NCI-H187 treated with DMSO at 0.1 percent for 48 hours (cell line): ENCODE data around the gene PLSCR4.

Experiments used
- DNase-seq: peaks from one replicate; lab custom pipeline; 2025; lab: John Stamatoyannopoulos, UW

PLSCR4 gene

GRCh38 chr3:146160964-146161662 lies 89.8 kb downstream of the PLSCR4 start, which contains the start of gene PLOD2:
PLOD2 (minus strand) TSS chr3:146161184; CDS start chr3:146160989, 195 bp downstream.
- no peak for DNase-seq

DNA sequence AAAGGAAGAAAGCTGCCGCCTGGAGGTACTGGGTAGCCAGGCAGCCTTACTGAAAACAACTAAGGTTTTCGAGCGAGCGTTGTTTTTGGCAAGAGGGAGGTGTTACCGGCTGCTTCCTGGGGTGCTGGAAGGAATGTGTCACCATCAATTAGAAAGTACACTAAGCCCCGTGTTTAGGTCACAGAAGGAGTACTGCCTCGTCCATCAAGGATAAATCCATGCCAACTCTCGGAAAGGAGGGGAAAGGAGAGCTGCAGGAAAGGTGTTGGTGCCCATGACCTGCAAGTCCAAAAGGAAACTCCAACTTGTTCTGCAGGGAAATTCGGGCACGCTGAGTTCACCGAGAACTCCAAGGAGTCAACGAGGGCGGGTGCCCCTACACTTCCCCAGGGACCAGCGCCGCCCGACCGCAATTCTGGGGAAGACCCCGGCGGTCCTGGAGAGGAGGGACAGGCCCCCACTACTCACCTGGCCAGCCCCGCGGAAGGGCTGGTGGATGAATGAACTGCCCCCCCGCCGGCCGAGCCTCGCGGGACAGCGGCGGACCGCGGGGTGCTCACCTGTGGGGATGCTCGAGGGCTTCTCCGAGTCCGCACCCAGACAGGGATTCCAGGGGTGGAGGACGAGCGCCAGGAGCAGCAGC lies 90.5 kb downstream of the PLSCR4 start:
- DNase-seq: no peak

DNA sequence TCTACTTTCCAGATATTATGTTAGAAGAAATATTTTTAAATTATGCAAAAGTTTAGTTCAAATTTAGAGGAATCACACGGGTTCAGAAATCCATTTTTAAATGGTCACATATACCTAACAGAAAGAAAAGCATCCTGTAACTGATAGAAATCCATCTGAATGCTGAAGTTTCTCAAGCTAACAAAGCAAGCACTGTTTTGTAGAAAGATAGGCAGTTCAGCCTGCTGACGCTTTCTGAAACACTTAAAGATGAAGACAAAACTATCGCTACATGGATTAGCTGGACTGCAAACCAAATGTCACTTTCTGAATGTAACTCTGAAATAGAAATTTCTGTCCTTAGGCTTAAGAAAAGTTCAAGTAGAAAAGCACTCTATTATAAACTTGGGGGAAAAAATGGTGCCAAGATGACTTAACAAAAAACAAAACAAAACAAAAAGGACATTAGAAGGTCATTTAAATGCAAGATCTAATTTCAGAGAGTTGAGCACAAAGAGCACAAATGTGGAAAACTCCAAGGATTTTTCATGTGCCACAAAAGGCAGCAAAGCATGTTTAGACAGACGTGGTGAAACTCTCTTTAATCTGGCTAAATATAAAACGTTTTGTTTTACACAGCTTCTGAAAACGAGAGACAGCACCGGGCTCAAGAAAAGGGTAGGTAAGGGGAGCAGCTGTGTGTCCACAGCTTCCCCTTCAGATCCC lies 91.1 kb downstream of the PLSCR4 start:
- no peak for DNase-seq

DNA sequence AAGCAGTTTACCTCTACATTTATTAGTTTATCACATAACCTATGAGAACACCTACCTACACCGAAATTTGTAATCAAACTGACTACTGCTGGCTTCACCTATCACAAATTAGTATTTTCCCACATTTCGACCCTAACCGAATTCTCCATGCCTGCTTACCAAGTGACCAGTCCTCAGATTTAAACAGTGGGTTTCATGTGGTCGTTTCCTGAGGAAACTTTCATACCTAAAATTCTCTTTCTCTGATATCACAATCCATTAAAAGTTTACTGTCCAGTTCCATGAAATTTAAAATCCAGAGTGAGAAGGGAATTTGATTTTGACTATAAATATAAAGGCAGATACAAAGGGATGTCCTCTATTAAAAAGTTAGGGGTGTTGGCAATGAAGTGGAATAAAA lies 91.9 kb downstream of the PLSCR4 start:
- DNase-seq: no peak

DNA sequence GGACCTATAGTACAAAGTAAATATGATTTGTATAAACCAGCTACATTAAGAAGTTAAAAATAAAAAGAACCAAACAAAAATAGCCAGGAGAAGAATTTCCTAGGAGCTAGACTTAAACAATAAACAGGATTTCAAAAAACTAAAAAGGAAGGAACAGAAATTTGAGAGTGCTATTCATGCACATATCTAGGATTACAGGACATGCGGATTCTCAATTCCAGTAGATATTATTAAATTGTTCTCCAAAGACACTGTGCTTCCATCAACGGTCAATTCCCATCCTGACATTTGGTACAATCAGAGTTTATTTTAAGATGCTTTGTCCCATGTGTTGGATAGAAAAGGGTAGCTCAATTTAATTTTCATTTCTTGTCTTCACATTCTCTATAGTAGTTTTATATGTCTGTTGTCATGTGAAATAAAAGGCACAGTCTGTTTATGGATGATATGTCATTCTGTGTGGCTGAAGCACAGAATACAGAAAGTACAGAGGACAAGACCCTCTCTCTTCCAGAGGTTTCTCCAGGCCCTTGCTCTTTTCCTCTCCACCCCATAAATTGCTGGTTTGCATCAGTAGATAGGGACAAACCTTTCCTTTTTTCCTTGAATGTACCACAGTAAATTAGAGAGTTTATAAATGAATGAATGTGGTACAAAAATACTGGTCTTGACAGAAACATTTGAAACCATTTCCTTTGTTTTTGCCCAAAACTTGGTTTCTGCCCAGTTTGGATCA lies 93.4 kb downstream of the PLSCR4 start:
- no peak for DNase-seq

DNA sequence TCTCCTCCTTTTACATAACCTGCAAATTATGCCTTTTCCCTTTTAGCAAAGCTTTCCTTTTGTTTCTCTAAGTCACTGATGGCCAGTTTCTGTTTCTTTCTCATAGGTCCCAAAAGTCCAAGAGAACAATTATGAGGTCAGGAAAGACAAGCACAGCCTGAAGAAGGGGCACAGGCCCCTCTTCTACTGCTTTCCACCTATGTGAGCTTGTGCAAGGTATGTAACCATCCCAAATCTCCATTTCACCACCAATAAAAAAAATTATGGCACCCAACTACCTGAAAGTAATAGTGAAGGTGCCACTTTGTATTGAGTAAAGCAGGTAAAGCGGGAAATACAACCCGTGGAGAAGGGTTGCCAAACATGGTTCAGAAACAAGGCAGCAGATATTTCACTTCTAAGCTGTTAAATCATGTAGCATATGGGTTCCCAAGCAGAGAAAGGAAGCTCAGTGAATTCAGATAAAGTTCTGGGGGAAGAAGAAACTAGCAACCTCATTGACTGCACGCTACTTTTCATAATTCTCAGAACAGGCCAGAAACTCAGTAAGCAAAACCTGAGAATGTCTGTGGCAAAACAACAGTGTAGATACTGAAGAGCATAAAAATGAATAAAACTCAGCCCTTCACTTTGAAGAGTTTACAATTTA lies 94.1 kb downstream of the PLSCR4 start:
- no peak for DNase-seq

DNA sequence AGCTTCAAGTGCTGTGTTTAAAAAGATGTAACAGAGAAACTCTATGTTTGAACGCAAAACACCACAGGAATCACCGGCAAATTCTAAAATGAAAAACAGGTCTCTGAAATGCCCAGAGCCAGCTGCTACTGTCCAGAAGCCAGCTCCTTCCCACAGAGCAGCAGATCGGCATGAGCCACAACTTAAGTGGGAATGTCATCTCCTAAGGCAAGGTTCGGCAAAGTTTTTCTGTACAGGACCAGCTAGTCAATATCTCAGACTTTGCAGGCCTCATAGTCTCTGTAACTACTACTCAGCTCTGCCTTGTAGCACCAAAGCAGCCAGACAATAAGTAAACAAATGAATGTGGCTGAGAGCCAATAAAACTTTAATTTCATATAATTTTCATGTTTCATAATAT lies 94.8 kb downstream of the PLSCR4 start:
- DNase-seq: no peak

- DNase-seq: no peak
These were observed 95.9 kb downstream of the PLSCR4 start for GRCh38 chr3:146154995-146155394.

GRCh38 chr3:146154316-146154715 lies 96.6 kb downstream of the PLSCR4 start:
- no peak for DNase-seq

DNA sequence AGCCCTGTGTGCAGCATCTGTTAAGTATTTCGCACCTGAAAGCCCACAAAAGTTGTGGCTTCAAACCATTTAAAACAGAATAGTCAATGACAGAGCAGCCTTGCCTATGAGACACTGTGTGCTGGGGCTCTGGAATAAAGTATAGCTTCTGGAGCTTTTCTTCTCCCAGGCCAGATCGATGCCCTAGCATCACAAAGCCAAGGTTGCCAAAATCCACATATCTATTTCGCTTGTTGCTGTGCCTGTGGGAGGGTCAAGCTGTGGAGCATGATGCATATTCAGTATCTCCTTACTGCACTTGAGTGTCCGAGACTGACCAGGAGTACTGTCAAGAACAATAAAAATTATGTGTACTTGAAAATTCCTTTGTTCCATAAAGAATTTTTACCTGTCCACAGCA lies 97.5 kb downstream of the PLSCR4 start:
- no peak for DNase-seq

DNA sequence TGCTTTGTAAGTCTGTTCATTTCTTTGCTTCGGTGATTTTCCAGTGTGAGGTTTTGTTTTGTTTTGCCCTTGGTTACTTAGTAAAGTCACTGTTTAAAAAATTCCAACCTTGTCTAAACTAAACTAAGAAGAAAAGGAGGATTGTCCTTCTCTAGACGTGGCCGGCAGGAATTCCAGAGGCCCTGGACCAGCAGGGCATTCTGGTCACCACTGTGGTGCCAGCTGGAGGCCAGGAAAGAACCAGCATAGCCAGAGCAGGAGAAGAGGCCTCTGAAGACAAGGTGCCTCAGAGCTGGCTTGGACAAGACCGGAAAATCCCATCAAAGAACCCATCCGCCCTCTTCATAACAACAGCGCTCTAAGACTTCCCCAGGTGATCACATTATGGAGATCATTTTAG lies 98.1 kb downstream of the PLSCR4 start:
- DNase-seq: no peak

DNA sequence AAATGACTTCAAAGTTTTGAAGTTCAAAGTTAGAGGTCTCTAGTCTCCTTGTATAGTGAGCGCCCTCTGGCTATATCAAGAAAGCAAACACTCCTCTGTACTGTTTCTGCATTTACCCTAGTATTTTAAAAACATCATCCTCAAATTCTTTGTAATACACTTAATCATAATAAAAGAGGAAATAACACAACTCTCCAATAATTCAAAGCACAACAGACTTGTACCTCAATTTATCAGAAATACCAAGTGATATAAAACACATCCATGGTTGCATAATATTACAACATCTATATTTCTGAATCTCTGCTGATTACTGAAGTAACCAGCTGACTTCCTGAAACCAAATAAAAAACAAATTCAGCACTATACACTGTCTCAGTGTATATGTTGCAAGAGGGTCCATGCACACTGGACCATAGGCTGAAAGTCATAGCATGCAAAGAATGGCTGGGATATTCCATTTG lies 102.4 kb downstream of the PLSCR4 start:
- no peak for DNase-seq

- DNase-seq: no peak
These were observed 105.3 kb downstream of the PLSCR4 start for GRCh38 chr3:146145642-146146041.

DNA sequence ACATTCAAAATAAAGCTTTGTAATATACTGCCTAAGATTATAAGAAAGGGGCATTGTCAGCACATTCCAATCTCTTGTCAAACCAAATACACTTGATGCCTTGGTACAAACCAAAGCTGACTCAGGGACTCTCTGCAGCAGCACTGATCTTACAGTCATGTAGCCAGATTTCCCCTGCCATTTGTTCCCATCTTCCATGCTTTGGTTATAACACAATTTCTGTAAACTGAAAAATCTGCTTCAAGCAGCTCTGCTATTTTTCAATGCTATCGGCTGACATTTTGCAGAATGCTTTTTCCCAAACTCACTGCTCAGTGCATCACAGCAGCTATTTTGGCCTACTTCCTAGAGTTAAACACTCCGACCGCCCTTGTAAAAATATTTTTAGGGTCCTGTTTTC lies 108.1 kb downstream of the PLSCR4 start:
- no peak for DNase-seq
